GM23338 (cell line): ENCODE results near the gene CPNE7.

Experiments
- CREB1 ChIP-seq: fragments of 250-450 bp; sonication (Bioruptor Pico); IDR thresholded peaks from 2 replicates; pipeline ENCODE4 v1.5.0; 2020; ENCODE audit warnings: low read depth, mild to moderate bottlenecking, moderate library complexity
- CTCF ChIP-seq, 2 experiments: fragments of 200-600 bp in 1 of 2; sonication (generic) in 1 of 2; conservative IDR thresholded peaks; 2 replicates each; pipeline versions ENCODE4 v1.5.1 to v1.6.1; 2016 to 2017; ENCODE audit warnings: antibody characterized with exemption in 2 of 2, low read depth in 2 of 2, mild to moderate bottlenecking in 2 of 2, moderate library complexity in 1 of 2
- ETS1 ChIP-seq: IDR thresholded peaks from 2 replicates; pipeline ENCODE4 v1.6.1; 2016; ENCODE audit warnings: antibody characterized with exemption
- EZH2 ChIP-seq: fragments of 200-600 bp; sonication (generic); IDR thresholded peaks from one replicate; pipeline ENCODE4 v1.8.0; 2017; ENCODE audit warnings: antibody characterized with exemption, mild to moderate bottlenecking, low read depth; ENCODE audit not compliant: unreplicated experiment
- EZH2phosphoT487 ChIP-seq: fragments of 200-600 bp; sonication (generic); IDR thresholded peaks from one replicate; pipeline ENCODE4 v1.8.1; 2018; ENCODE audit warnings: antibody characterized with exemption; ENCODE audit not compliant: unreplicated experiment
- JUNB ChIP-seq: IDR thresholded peaks from one replicate; pipeline ENCODE4 v1.6.1; 2016; ENCODE audit warnings: antibody characterized with exemption; ENCODE audit not compliant: unreplicated experiment
- POLR2AphosphoS5 ChIP-seq: IDR thresholded peaks from 2 replicates; pipeline ENCODE4 v1.6.1; 2016; ENCODE audit warnings: antibody characterized with exemption, low read depth
- REST ChIP-seq: IDR thresholded peaks from one replicate; pipeline ENCODE4 v1.6.1; 2018; ENCODE audit warnings: antibody characterized with exemption; ENCODE audit not compliant: unreplicated experiment
- STAT1 ChIP-seq: IDR thresholded peaks from one replicate; pipeline ENCODE4 v1.6.1; 2016; ENCODE audit warnings: antibody characterized with exemption; ENCODE audit not compliant: unreplicated experiment
- ZNF114 ChIP-seq: fragments of 250-450 bp; sonication (Bioruptor Pico); IDR thresholded peaks from 2 replicates; pipeline ENCODE4 v1.5.0; 2020; ENCODE audit warnings: mild to moderate bottlenecking, moderate library complexity
- ZNF331 ChIP-seq: fragments of 250-450 bp; sonication (Bioruptor Pico); IDR thresholded peaks from 2 replicates; pipeline ENCODE4 v1.5.0; 2020; ENCODE audit warnings: low read depth, mild to moderate bottlenecking, moderate library complexity
- ZNF462 ChIP-seq: fragments of 250-450 bp; sonication (Bioruptor Pico); IDR thresholded peaks from 2 replicates; pipeline ENCODE4 v1.5.0; 2020; ENCODE audit warnings: mild to moderate bottlenecking, moderate library complexity

GRCh38 chr16:89561884-89562599 lies 13.5 kb upstream of the CPNE7 start:
- no peak for TF ChIP-seq EZH2
- TF ChIP-seq CTCF (conservative IDR thresholded peaks at IDR 0.05; ENCODE audit: low read depth in 2 of 2) = no peak
- no peak for TF ChIP-seq EZH2phosphoT487
- TF ChIP-seq CREB1 (CRISPR knock-in tag) = no peak
- no peak for TF ChIP-seq REST
- TF ChIP-seq POLR2AphosphoS5 = peak; percentile 43; the same call in 1 of the 2 replicates
- TF ChIP-seq ETS1 = no peak
- TF ChIP-seq ZNF114 (CRISPR knock-in tag) = no peak
- no peak for TF ChIP-seq JUNB
- no peak for TF ChIP-seq ZNF462
- TF ChIP-seq ZNF331 (CRISPR knock-in tag) = no peak
- no peak for TF ChIP-seq STAT1
